Epithelial cell of proximal tubule (primary cell): ENCODE data around the gene ZNF577. TPM values are rescaled to one million over a fixed set of nuclear protein-coding genes. Genes with fewer than 3 reads are reported as not detected.
"Not testable (repeated sequence)": the region's sequence is repeated elsewhere in the genome, so short reads cannot be mapped to it uniquely, and the experiment has no call there.

ENCODE experiments used
- DNase-seq: peaks from one replicate; pipeline ENCODE4 v3.0.0-alpha.2; 2011; ENCODE audit warnings: low read depth
- H3K4me3 ChIP-seq: 2 replicates; pipeline ENCODE4 v1.5.1; 2011; ENCODE audit warnings: low read depth, mild to moderate bottlenecking, low read length
- total RNA-seq: library from RNA; depleted of rRNA; stranded (reverse); fragments of >200 nt; gene quantifications from 2 replicates; pipeline ENCODE4 v1.2.3, GENCODE V29; 2015
- TF ChIP-seq, protein P1 (sequence below): conservative IDR thresholded peaks from 2 replicates; pipeline ENCODE4 v1.5.1; 2012; ENCODE audit warnings: low read depth, mild to moderate bottlenecking, low read length

ZNF577 gene
- total RNA-seq, 1 donor from 2014 or later = 2.2 TPM

DNA sequence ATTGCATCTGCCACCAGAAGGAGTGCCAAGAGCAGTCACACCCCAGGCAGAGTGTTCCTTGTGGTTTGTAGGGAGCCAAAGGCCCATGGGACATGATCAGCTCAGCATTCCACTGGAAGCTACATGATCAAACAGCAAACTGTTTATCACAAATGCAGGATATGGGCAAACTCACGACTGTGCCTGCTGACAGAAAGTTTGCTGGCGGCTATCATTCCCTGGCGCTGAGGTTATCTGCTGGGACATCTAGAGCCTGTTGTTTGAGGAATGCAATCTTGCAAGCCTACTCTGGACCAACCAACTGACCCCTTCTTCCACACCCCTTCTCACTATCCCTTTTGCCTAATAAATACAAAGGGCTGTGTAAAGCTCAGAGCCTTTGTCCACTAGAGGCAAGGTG, 31.9 kb upstream of the ZNF577 start:
- no peak for DNase-seq
- TF ChIP-seq, protein P1, sequence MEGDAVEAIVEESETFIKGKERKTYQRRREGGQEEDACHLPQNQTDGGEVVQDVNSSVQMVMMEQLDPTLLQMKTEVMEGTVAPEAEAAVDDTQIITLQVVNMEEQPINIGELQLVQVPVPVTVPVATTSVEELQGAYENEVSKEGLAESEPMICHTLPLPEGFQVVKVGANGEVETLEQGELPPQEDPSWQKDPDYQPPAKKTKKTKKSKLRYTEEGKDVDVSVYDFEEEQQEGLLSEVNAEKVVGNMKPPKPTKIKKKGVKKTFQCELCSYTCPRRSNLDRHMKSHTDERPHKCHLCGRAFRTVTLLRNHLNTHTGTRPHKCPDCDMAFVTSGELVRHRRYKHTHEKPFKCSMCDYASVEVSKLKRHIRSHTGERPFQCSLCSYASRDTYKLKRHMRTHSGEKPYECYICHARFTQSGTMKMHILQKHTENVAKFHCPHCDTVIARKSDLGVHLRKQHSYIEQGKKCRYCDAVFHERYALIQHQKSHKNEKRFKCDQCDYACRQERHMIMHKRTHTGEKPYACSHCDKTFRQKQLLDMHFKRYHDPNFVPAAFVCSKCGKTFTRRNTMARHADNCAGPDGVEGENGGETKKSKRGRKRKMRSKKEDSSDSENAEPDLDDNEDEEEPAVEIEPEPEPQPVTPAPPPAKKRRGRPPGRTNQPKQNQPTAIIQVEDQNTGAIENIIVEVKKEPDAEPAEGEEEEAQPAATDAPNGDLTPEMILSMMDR = no peak
- H3K4me3 ChIP-seq = no peak overlapping the region

DNA sequence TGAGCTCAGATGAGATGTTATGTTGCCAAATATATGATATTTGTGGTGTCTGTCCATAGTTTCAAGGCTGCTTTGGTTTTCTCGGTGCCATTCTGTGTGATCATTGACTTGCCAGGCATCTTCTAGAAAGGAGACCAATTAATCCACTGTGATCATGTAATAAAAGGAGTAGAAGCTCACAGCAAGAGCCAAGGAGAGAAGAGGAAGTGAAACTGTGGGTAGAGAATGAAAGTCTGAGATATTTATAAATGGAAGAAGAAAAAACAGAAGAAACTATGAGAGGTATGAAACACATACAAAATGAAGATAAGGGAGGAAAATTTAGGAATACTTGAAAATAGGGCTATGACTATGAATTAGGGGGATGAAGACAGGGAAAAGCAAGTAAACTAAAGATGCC, 28.4 kb upstream of the ZNF577 start:
- no peak for DNase-seq
- H3K4me3 ChIP-seq = no peak overlapping the region
- TF ChIP-seq, protein P1 = no peak

DNA sequence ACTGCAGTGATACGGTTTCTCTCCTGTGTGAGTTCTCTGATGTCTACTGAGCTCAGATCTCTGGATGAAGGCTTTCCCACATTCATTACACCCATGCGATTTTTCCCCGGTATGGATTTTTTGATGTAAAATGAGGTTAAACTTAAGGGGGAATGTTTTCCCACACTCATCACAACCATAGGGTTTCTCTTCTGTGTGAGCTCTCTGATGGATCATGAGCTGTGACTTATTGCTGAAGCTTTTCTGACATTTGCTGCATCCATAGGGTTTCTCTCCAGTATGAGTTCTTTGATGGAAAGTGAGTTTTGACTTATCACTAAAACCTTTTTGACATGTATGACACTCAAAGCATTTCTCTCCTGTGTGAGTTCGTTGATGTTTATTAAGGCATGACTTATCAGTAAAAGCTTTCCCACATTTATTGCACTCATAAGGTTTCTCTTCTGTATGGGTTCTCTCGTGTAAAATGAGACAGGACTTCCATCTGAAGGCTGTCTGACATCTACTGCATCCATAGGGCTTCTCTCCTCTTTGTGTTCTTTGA, 27.6 kb upstream of the ZNF577 start:
- H3K4me3 ChIP-seq = no peak overlapping the region
- no peak for DNase-seq
- TF ChIP-seq, protein P1 = no peak

DNA sequence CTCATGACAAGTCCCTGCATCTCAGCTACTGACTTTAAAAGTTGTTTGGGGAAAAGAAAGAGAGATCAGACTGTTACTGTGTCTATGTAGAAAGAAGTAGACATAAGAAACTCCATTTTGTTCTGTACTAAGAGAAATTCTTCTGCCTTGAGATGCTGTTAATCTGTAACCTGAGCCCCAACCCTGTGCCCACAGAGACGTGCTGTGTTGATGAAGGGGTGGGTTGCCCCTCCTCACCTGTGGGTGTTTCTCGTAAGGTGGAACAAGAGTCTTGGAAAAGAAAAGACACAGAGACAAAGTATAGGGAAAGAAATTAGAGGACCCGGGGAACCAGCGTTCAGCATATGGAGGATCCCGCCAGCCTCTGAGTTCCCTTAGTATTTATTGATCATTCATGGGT, 20.2 kb upstream of the ZNF577 start:
- DNase-seq, H3K4me3 ChIP-seq: not testable (repeated sequence)

DNA sequence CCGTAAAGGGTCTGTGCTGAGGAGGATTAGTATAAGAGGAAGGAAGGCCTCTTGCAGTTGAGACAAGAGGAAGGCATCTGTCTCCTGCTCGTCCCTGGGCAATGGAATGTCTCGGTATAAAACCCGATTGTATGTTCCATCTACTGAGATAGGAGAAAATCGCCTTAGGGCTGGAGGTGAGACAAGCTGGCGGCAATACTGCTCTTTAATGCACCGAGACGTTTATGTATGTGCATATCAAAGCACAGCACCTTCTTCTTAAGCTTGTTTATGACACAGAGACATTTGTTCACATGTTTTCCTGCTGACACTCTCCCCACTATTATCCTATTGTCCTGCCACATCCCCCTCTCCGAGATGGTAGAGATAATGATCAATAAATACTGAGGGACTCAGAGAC, 18.4 kb upstream of the ZNF577 start:
- H3K4me3 ChIP-seq, DNase-seq: not testable (repeated sequence)

DNA sequence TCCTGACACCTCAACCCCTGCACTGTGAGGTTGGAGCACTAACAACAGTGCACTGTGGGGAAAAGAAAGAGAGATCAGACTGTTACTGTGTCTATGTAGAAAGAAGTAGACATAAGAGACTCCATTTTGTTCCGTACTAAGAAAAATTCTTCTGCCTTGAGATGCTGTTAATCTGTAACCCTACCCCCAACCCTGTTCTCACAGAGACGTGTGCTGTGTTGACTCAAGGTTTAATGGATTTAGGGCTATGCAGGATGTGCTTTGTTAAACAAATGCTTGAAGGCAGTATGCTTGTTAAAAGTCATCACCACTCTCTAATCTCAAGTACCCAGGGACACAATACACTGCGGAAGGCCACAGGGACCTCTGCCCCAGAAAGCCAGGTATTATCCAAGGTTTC, 17.9 kb upstream of the ZNF577 start:
- not testable (repeated sequence) for H3K4me3 ChIP-seq, DNase-seq

DNA sequence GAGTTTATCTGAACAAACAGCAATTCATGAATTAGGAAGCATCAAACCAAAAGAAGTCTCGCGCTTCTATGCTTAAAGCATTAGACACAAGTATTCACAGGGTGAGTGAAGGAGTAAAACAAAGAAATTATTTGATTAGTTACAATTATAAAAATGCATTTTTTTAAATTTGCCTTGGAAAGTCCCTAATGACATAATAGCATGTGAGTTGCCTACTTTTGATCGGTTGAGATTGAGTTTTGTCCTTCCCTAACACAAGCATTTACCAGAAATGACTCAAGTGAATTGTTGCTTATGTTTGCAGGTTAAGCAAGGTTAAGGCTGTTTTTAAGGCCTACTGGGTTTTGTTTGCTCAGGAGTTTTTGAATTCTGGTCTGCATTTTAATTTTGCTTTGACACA, 17.5 kb upstream of the ZNF577 start:
- peak overlapping the region; percentile 99 for H3K4me3 ChIP-seq
- TF ChIP-seq, protein P1 = no peak
- no peak for DNase-seq

DNA sequence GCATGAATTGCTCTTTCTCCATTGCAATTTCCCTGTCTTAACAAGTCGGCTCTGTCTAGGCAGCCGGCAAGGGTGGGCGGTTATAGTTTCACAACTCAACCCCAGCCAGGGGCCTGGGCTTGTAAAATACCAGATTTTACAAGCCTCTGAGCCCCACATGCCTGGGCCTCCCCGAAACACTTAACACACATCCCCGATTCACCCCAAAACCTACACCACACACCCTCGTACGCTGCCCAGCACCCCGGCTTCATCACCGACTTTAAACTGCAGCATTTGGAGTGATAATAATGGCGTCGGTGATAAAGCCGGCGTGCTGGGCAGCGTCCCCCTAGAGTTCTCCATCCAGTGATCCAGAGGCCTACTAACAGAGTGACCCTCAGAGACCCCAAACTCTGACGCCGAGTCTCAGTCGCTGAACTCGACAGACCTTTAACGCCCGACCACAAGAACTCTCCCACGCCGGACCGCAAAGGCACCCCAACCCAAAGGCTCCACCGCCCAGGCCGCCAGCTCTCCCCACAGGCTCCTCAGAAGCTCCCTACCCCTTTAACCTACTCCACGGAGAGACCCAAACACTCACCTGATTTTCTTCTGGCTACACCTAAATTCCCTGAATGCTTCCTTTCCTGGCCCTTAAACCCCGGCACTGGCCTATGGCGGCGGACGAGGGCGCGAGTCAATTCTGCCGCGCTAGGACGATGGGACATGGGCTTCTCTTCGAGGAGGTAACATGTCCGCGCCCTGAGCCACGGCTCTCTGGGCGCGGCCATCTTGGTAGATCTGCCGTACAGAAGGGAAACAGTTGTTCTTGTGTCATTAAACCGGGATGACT, 16.8 kb upstream of the ZNF577 start, which contains the start of gene ZNF649:
Gene ZNF649, minus strand, starts transcription at position 687 of the 835 bp plus-strand sequence. CDS start 4,910 bp downstream, outside the sequence.
- peak; percentile 44 for DNase-seq
- TF ChIP-seq, protein P1 = peak; percentile 2
- H3K4me3 ChIP-seq = peak within 1 kb of the TSS; percentile 99
